SJSA1 (cell line): Measurements from ENCODE around the gene MXRA7. TPM values are rescaled to one million over a fixed set of nuclear protein-coding genes. Genes with fewer than 3 reads are reported as not detected.
A peak's percentile ranks its signal among the peaks of the same experiment; 100 is the strongest.
"Not testable (repeated sequence)": the region's sequence is repeated elsewhere in the genome, so short reads cannot be mapped to it uniquely, and the experiment has no call there.

Source experiments
- DNase-seq, 2 experiments: peaks; one replicate each; pipeline ENCODE4 v3.0.0-alpha.2; 2015 to 2020; ENCODE audit warnings: low spot score in 2 of 2, low read depth in 1 of 2
- H3K27ac ChIP-seq: fragments of 250-450 bp; sonication (Bioruptor Pico); 2 replicates; pipeline ENCODE4 v1.5.1; 2020; ENCODE audit warnings: mild to moderate bottlenecking, moderate library complexity
- H3K27me3 ChIP-seq: fragments of 250-450 bp; sonication (Bioruptor Pico); replicated peaks from 2 replicates; pipeline ENCODE4 v1.5.1; 2020; ENCODE audit warnings: mild to moderate bottlenecking, moderate library complexity
- H3K36me3 ChIP-seq: fragments of 250-450 bp; sonication (Bioruptor Pico); 2 replicates; pipeline ENCODE4 v1.5.1; 2020; ENCODE audit warnings: mild to moderate bottlenecking
- H3K4me1 ChIP-seq: fragments of 250-450 bp; sonication (Bioruptor Pico); replicated peaks from 2 replicates; pipeline ENCODE4 v1.6.1; 2021; ENCODE audit warnings: mild to moderate bottlenecking
- H3K4me3 ChIP-seq: fragments of 250-450 bp; sonication (Bioruptor Pico); 2 replicates; pipeline ENCODE4 v1.5.1; 2020; ENCODE audit warnings: mild to moderate bottlenecking
- H3K9me3 ChIP-seq: fragments of 250-450 bp; sonication (Bioruptor Pico); replicated peaks from 2 replicates; pipeline ENCODE4 v1.5.1; 2020; ENCODE audit warnings: mild to moderate bottlenecking
- total RNA-seq: library from RNA; depleted of rRNA; stranded (reverse); fragments of >200 nt; shearing (Covaris generic); gene quantifications from 2 replicates; pipeline ENCODE4 v1.2.3, GENCODE V29; 2014

MXRA7 gene
- total RNA-seq, 1 experiment from 2014 or later = 546 TPM

- Histone ChIP-seq H3K36me3 (peaks cover 55% of the 10 kb centered on the region), H3K27ac (no peak overlapping the region), H3K27me3 (no peaks in the 10 kb centered on the region), H3K4me3 (no peak overlapping the region), H3K9me3 (no peaks in the 10 kb centered on the region), H3K4me1 (peaks cover 59% of the 10 kb centered on the region)
- no peak for DNase-seq
Observed at GRCh38 chr17:76702941-76703637, 7.7 kb downstream of the MXRA7 start.

GRCh38 chr17:76702076-76702475, 8.7 kb downstream of the MXRA7 start:
- Histone ChIP-seq H3K36me3 (peaks cover 53% of the 10 kb centered on the region), H3K27ac (peak overlapping the region; percentile 80; the same call in 1 of the 2 replicates), H3K27me3 (no peaks in the 10 kb centered on the region), H3K9me3 (no peaks in the 10 kb centered on the region), H3K4me3 (no peak overlapping the region), H3K4me1 (peaks cover 60% of the 10 kb centered on the region)
- DNase-seq = no peak

DNA sequence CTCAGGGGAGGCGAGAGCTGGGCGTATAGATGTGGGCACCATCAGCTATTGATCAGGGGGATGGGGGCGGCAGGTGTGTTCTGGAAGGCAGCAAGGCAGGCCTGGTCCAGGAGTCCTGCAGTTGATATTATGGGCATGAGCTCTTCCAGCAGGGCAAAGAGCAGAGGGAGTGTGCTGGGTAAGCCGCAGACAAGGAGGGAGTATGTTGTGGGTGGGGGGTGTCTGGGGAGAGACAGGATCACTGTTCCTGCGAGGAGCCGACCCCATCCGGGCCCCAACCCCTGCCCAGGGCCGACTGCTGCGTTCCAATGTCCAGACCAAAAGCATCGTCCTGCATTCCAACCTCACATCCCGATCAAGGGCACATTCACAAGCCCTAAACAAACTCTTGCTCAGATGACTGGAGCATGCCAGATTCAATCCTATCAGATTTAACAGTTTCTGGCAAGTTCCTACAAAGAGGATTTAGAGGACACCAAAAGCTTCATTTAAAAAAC, 9.2 kb downstream of the MXRA7 start:
- Histone ChIP-seq H3K27me3 (no peaks in the 10 kb centered on the region), H3K36me3 (peaks cover 53% of the 10 kb centered on the region), H3K9me3 (no peaks in the 10 kb centered on the region), H3K27ac (peak overlapping the region; percentile 80), H3K4me1 (peaks cover 61% of the 10 kb centered on the region), H3K4me3 (no peak overlapping the region)
- no peak for DNase-seq

GRCh38 chr17:76700617-76701470, 9.9 kb downstream of the MXRA7 start:
- peak; percentile 87 to 88 for DNase-seq
- H3K27ac ChIP-seq = peak overlapping the region; percentile 80
- H3K36me3 ChIP-seq = peaks cover 58% of the 10 kb centered on the region
- H3K4me1 ChIP-seq = peaks cover 62% of the 10 kb centered on the region
- H3K9me3 ChIP-seq = no peaks in the 10 kb centered on the region
- H3K27me3 ChIP-seq = no peaks in the 10 kb centered on the region
- H3K4me3 ChIP-seq = peak overlapping the region; percentile 10; the same call in 1 of the 2 replicates

- H3K27ac ChIP-seq = peak overlapping the region; percentile 80
- peaks cover 58% of the 10 kb centered on the region for H3K36me3 ChIP-seq
- no peak overlapping the region for H3K4me3 ChIP-seq
- no peaks in the 10 kb centered on the region for H3K27me3 ChIP-seq
- no peaks in the 10 kb centered on the region for H3K9me3 ChIP-seq
- H3K4me1 ChIP-seq = peaks cover 68% of the 10 kb centered on the region
- no peak for DNase-seq
Observed at GRCh38 chr17:76700270-76700616, 10.5 kb downstream of the MXRA7 start.

- H3K4me1 ChIP-seq = peaks cover 86% of the 10 kb centered on the region
- H3K4me3 ChIP-seq, H3K27me3 ChIP-seq, H3K27ac ChIP-seq, DNase-seq, H3K9me3 ChIP-seq: not testable (repeated sequence)
- H3K36me3 ChIP-seq = peaks cover 55% of the 10 kb centered on the region
Observed at GRCh38 chr17:76698466-76698977, 12.2 kb downstream of the MXRA7 start.

- peaks cover 51% of the 10 kb centered on the region for H3K36me3 ChIP-seq
- no peaks in the 10 kb centered on the region for H3K27me3 ChIP-seq
- no peak overlapping the region for H3K4me3 ChIP-seq
- H3K4me1 ChIP-seq = peaks cover 91% of the 10 kb centered on the region
- H3K9me3 ChIP-seq = no peaks in the 10 kb centered on the region
- no peak for DNase-seq
- H3K27ac ChIP-seq = no peak overlapping the region
Observed at GRCh38 chr17:76697702-76698465, 12.9 kb downstream of the MXRA7 start.

GRCh38 chr17:76696763-76697701, 13.7 kb downstream of the MXRA7 start:
- peaks cover 95% of the 10 kb centered on the region for H3K4me1 ChIP-seq
- H3K9me3 ChIP-seq = no peaks in the 10 kb centered on the region
- H3K27me3 ChIP-seq = no peaks in the 10 kb centered on the region
- H3K36me3 ChIP-seq = peaks cover 51% of the 10 kb centered on the region
- H3K27ac ChIP-seq = no peak overlapping the region
- no peak overlapping the region for H3K4me3 ChIP-seq
- no peak for DNase-seq

DNA sequence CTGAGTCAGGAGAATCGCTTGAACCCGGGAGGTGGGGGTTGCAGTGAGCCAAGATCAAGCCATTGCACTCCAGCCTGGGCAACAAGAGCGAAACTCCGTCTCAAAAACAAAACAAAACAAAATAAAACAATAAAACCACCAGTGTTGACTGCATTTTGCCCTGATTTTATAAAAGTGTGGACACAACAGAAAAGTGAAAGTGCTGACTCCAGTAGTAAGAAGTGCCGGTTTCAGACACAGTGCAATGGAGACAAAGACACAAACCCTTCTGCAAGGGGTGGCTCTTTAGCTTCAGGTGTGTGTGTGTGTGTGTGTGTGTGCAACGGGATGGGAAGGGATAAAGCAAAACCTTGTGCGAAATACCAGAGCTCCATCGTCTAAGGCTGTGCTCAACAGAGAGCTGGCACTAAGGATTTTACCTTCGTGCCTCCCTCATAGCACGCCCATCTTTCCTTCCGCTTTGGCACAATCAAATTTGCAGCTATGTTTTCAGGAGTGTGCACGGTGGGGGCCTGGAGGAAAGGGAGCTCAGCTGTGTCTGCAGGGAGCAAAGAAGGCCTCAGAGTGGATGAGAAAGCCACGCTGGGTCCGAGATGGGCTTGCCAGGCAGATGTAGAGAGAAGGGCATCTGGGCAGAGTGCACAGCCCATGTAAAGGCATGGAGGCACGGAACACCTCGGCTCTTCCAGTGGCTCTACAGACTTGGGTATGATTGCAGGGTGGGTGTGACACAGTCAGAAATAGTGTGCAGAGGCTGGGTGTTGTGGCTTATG, 15.5 kb downstream of the MXRA7 start:
- H3K4me3 ChIP-seq = no peak overlapping the region
- H3K4me1 ChIP-seq = peaks cover 95% of the 10 kb centered on the region
- no peak for DNase-seq
- peaks cover 41% of the 10 kb centered on the region for H3K36me3 ChIP-seq
- H3K27me3 ChIP-seq = no peaks in the 10 kb centered on the region
- no peaks in the 10 kb centered on the region for H3K9me3 ChIP-seq
- H3K27ac ChIP-seq = peak overlapping the region; percentile 94; the same call in 1 of the 2 replicates

- H3K9me3 ChIP-seq = no peaks in the 10 kb centered on the region
- H3K27ac ChIP-seq = peak overlapping the region; percentile 94
- peaks cover 88% of the 10 kb centered on the region for H3K4me1 ChIP-seq
- no peak overlapping the region for H3K4me3 ChIP-seq
- DNase-seq = peak; percentile 77 to 86
- H3K36me3 ChIP-seq = peaks cover 32% of the 10 kb centered on the region
- H3K27me3 ChIP-seq = no peaks in the 10 kb centered on the region
Observed at GRCh38 chr17:76691379-76692191, 19.2 kb downstream of the MXRA7 start.

GRCh38 chr17:76690596-76691280, 20.0 kb downstream of the MXRA7 start:
- no peaks in the 10 kb centered on the region for H3K27me3 ChIP-seq
- H3K9me3 ChIP-seq = no peaks in the 10 kb centered on the region
- peaks cover 34% of the 10 kb centered on the region for H3K36me3 ChIP-seq
- peak overlapping the region; percentile 94 for H3K27ac ChIP-seq
- H3K4me1 ChIP-seq = peaks cover 83% of the 10 kb centered on the region
- no peak overlapping the region for H3K4me3 ChIP-seq
- peak; percentile 96 to 97 for DNase-seq
